ENCODE measurements around the gene RRP8. TPM values are rescaled to one million over a fixed set of nuclear protein-coding genes. Genes with fewer than 3 reads are reported as not detected.

Gene RRP8
- total RNA-seq, 6 experiments from 2014 or later = 18.5 to 26.7 (median 20.2) TPM

DNA sequence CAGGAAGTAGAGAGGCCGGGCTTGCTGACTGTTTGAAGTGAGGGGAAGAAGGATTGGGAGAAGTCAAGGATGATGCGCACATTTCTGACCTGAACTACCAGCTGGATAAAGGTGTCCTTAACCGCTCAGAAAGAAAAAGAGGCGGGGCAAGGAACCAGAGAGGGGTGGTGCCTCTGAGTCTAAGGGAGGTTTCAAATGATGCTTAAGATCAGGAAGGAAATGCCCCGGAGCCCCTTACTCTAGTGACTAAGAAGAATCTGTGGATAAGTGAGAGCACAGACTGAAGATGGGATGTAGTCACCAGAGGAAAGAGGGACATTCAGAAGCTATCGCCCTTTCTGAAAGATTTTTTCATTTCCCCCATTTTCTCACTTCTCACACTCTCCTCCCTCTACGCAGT lies 39.5 kb upstream of the RRP8 start:
- H3K4me3 Mint-ChIP-seq = no peak overlapping the region
- TF ChIP-seq, protein P1, sequence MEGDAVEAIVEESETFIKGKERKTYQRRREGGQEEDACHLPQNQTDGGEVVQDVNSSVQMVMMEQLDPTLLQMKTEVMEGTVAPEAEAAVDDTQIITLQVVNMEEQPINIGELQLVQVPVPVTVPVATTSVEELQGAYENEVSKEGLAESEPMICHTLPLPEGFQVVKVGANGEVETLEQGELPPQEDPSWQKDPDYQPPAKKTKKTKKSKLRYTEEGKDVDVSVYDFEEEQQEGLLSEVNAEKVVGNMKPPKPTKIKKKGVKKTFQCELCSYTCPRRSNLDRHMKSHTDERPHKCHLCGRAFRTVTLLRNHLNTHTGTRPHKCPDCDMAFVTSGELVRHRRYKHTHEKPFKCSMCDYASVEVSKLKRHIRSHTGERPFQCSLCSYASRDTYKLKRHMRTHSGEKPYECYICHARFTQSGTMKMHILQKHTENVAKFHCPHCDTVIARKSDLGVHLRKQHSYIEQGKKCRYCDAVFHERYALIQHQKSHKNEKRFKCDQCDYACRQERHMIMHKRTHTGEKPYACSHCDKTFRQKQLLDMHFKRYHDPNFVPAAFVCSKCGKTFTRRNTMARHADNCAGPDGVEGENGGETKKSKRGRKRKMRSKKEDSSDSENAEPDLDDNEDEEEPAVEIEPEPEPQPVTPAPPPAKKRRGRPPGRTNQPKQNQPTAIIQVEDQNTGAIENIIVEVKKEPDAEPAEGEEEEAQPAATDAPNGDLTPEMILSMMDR (IDR thresholded peaks at IDR 0.05) = no peak
- H3K9me3 Mint-ChIP-seq = no peaks in the 10 kb centered on the region
- DNase-seq = no peak
- H3K36me3 Mint-ChIP-seq (ENCODE audit: low read depth) = no peaks in the 10 kb centered on the region
- no peaks in the 10 kb centered on the region for H3K4me1 Mint-ChIP-seq (ENCODE audit: low read depth)
- H3K27me3 Mint-ChIP-seq (ENCODE audit: insufficient read depth) = peaks cover 2% of the 10 kb centered on the region; the same call in 1 of the 2 replicates
- H3K27ac Mint-ChIP-seq = no peak overlapping the region

DNA sequence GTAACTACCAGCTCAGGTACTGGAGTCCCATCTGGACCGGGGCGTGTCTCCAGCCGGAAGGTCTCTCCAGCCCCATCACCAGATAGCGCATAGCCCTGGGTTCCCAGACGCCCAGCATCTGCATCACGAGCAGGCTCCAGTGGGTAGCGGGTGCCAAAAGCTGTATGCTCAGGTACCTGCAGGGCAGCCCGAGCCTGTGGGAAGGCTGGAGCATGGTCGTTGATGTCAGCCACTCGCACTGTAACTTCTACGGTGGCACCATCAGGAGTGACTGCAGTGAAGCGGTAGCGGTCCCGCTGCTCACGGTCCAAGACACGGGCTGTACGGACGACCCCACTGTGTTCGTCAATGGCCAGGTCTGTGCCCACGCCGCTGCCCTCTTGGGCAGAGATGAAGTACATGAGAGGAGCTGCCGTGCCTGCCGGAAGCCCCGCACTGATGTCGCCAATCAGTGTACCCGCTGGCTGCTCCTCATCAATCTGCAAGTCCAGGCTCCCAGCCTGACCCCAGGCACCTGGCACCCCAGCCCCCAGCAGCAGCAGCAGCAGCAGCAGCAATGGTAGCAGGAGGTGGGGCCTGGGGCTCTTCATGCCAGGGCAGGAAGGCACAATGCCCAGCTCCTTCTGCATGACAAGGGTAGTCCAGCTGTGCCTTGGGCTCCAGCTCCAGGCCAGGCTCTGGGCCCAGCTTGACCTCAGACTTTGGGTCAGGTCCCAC lies 37.7 kb upstream of the RRP8 start:
- H3K4me3 Mint-ChIP-seq = no peak overlapping the region
- H3K27me3 Mint-ChIP-seq (ENCODE audit: insufficient read depth) = peaks cover 2% of the 10 kb centered on the region; the same call in 1 of the 2 replicates
- no peaks in the 10 kb centered on the region for H3K9me3 Mint-ChIP-seq
- no peaks in the 10 kb centered on the region for H3K36me3 Mint-ChIP-seq (ENCODE audit: low read depth)
- H3K27ac Mint-ChIP-seq = no peak overlapping the region
- H3K4me1 Mint-ChIP-seq (ENCODE audit: low read depth) = no peaks in the 10 kb centered on the region
- DNase-seq = no peak
- TF ChIP-seq, protein P1 (IDR thresholded peaks at IDR 0.05) = no peak

DNA sequence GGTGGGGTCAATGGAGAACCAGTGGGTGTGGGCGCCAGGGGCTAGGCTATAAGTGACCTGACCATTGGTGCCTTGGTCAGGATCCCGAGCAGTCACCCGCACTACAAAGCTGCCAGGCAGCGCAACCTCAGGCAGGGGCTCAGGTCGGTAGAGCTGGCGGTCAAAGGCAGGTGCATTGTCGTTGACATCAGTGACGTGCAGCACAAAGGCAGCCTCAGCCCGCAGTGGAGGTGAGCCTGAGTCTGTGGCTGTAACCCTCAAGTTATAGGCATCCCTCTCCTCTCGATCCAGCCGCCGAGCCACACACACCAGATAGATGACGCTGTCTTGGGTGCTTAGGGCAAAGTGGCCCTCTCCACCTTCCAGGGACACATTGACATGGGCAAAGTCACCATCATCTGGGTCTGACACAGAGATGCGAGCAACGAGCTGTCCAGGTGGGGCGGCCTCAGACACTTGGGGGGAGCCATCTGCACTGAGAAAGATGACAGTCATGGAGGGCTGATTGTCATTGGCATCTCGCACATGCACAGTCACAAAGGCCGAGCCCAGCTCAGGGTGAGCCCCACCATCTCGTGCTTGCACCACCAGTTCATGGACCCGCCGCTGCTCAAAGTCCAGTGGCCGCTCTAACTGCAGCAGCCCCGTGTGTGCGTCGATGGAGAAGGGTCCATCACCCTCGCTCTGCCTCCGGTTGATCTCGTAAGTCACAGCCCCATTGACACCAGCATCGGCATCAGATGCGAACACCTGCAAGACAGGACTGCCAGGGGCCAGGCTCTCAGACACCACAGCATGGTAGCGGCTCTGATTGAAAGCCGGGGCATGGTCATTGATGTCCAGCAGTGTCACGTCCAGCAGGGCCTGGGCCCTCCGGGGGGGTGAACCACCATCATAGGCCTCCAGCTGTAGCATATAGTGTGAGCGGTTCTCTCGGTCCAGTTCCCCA lies 36.9 kb upstream of the RRP8 start:
- H3K9me3 Mint-ChIP-seq = no peaks in the 10 kb centered on the region

DNA sequence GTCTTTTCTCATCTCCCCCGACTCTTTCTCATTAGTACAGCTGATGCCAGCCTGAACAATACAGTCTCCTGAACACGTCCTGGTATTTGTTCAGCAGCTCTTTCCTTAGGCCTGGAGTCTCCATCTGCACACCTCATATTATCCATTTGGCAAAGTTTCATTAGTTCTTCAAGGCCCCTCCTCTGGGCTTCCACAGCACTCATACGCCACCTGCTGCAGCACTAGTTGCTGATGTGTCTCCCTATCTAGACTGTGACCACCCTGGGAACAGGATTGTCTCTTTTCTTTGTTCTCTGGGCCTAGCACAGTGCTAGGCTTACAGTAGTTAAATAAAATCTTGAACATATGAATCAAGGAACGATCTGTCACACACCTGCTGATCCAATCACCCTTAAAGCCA lies 35.0 kb upstream of the RRP8 start:
- Mint-ChIP-seq H3K4me3 (no peak overlapping the region), H3K27me3 (ENCODE audit: insufficient read depth) (no peaks in the 10 kb centered on the region), H3K36me3 (ENCODE audit: low read depth) (no peaks in the 10 kb centered on the region), H3K9me3 (no peaks in the 10 kb centered on the region), H3K27ac (no peak overlapping the region), H3K4me1 (ENCODE audit: low read depth) (no peaks in the 10 kb centered on the region)
- TF ChIP-seq, protein P1 (IDR thresholded peaks at IDR 0.05) = no peak
- no peak for DNase-seq

More for the DNA sequence above, 36.9 kb upstream of the RRP8 start:
- Mint-ChIP-seq H3K36me3 (ENCODE audit: low read depth) (no peaks in the 10 kb centered on the region), H3K4me3 (no peak overlapping the region), H3K27ac (no peak overlapping the region), H3K4me1 (ENCODE audit: low read depth) (no peaks in the 10 kb centered on the region), H3K27me3 (ENCODE audit: insufficient read depth) (no peaks in the 10 kb centered on the region)
- TF ChIP-seq, protein P1 (IDR thresholded peaks at IDR 0.05) = no peak
- no peak for DNase-seq

DNA sequence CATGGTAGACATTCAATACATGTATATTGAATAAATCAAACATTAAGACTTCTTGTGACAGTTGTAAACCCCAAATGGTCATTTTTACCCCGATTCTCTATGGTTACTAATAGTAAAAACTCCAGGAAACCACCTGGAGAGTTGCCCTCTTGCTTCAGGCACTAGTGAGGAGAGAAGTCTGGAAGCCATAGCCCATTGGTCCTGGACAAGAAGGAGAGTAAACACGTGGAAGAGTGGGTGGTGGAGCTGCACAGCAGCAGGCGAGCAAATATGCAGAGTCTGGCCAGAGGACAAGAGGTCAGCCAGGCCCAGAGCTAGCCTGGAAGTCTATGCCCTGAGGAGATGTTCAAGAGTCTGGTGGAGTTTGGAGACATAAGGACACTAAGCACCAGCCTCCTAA lies 34.5 kb upstream of the RRP8 start:
- no peaks in the 10 kb centered on the region for H3K27me3 Mint-ChIP-seq (ENCODE audit: insufficient read depth)
- H3K4me3 Mint-ChIP-seq = no peak overlapping the region
- H3K4me1 Mint-ChIP-seq (ENCODE audit: low read depth) = no peaks in the 10 kb centered on the region
- no peaks in the 10 kb centered on the region for H3K36me3 Mint-ChIP-seq (ENCODE audit: low read depth)
- H3K9me3 Mint-ChIP-seq = no peaks in the 10 kb centered on the region
- H3K27ac Mint-ChIP-seq = no peak overlapping the region
- TF ChIP-seq, protein P1 (IDR thresholded peaks at IDR 0.05) = no peak
- peak; percentile 91 for DNase-seq

Measured in HFFc6 (cell line).